Loucy (cell line): ENCODE data around the gene UNK.

ENCODE experiments used
- H2AFZ ChIP-seq: fragments of 200-600 bp; sonication (generic); 2 replicates; pipeline ENCODE4 v1.6.0; 2016; ENCODE audit warnings: antibody characterized with exemption, mild to moderate bottlenecking, low read length, moderate library complexity
- H3F3A ChIP-seq: fragments of 200-600 bp; 2 replicates; pipeline ENCODE4 v1.6.0; 2016; ENCODE audit warnings: antibody characterized with exemption, low read depth, mild to moderate bottlenecking
- H3K27me3 ChIP-seq: fragments of 200-600 bp; sonication (generic); 2 replicates; pipeline ENCODE4 v1.6.1; 2014; ENCODE audit warnings: low read length, mild to moderate bottlenecking; ENCODE audit not compliant: insufficient read depth, poor library complexity, severe bottlenecking
- H3K36me3 ChIP-seq: fragments of 200-600 bp; sonication (generic); 2 replicates; pipeline ENCODE4 v1.6.1; 2016; ENCODE audit warnings: low read length; ENCODE audit not compliant: insufficient read depth
- H3K4me1 ChIP-seq: fragments of 200-600 bp; sonication (generic); 2 replicates; pipeline ENCODE4 v1.5.1; 2014; ENCODE audit warnings: low read length, mild to moderate bottlenecking; ENCODE audit not compliant: insufficient read depth, poor library complexity, severe bottlenecking
- H3K4me2 ChIP-seq: fragments of 200-600 bp; sonication (generic); 2 replicates; pipeline ENCODE4 v1.6.0; 2014; ENCODE audit warnings: antibody characterized with exemption, low read length, low read depth, mild to moderate bottlenecking; ENCODE audit not compliant: poor library complexity, severe bottlenecking
- H3K4me3 ChIP-seq: fragments of 200-600 bp; sonication (generic); 2 replicates; pipeline ENCODE4 v1.5.1; 2014; ENCODE audit warnings: low read length, mild to moderate bottlenecking, mixed read lengths; ENCODE audit not compliant: poor library complexity, severe bottlenecking
- H3K79me2 ChIP-seq: fragments of 200-600 bp; sonication (generic); 2 replicates; pipeline ENCODE4 v1.6.1; 2014; ENCODE audit warnings: low read length; ENCODE audit not compliant: insufficient read depth
- H3K9ac ChIP-seq: fragments of 200-600 bp; sonication (generic); 2 replicates; pipeline ENCODE4 v1.6.0; 2014; ENCODE audit warnings: mild to moderate bottlenecking, low read depth, low read length, moderate library complexity; ENCODE audit not compliant: poor library complexity, severe bottlenecking
- H3K9me2 ChIP-seq: fragments of 200-600 bp; sonication (generic); replicated peaks from 2 replicates; pipeline ENCODE4 v1.6.1; 2016; ENCODE audit warnings: low read depth, low read length, mixed read lengths
- H3K9me3 ChIP-seq: fragments of 200-600 bp; sonication (generic); 2 replicates; pipeline ENCODE4 v1.6.1; 2014; ENCODE audit warnings: mild to moderate bottlenecking, antibody characterized with exemption, low read length, low read depth; ENCODE audit not compliant: insufficient read depth
- H4K20me1 ChIP-seq: fragments of 200-600 bp; sonication (generic); 2 replicates; pipeline ENCODE4 v1.6.0; 2014; ENCODE audit warnings: antibody characterized with exemption, low read length, mild to moderate bottlenecking; ENCODE audit not compliant: insufficient read depth, poor library complexity, severe bottlenecking
- EZH2phosphoT487 ChIP-seq: fragments of 200-600 bp; IDR thresholded peaks from 2 replicates; pipeline ENCODE4 v1.6.1; 2018; ENCODE audit warnings: antibody characterized with exemption, mild to moderate bottlenecking, moderate library complexity, borderline replicate concordance
- TF ChIP-seq, protein P1 (sequence below): fragments of 200-600 bp; sonication (generic); conservative IDR thresholded peaks from 2 replicates; pipeline ENCODE4 v1.5.1; 2014; ENCODE audit warnings: mild to moderate bottlenecking, antibody characterized with exemption, low read length

Gene UNK

DNA sequence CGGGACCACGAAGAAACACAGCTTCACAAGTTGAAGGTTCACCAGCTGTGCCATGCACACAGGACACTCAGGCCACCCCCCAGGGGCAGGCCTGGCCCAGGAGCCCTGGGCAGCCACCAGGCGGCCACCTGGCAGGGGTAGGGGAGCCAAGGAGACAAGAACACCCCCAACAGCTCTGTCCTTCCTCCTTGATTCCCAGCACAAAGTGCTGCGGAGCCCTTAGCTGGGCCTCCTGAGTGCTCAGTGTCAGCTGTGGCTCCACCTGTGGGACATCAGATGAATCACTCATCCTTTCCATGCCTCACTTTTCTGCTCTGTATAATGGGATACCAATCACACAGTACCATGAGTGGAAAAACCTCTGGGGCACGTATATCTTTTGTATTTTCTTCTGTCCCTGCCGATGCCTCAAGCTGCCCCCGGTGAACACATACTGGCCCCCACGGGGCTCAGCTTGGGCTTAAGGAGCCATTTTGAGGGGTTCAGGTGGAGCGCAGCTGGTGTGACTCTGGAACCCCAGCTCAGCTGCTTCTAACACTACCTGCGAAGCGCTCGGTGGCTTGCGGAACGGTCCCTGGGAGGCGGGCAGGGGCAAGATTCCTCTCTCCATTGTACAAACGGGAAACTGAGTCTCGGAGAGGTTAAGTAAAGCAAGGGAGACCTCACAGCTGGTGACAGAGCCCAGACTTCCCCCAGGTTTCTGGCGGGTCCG lies 31.6 kb upstream of the UNK start:
- H3K9me3 ChIP-seq: no peaks in the 10 kb centered on the region
- peaks cover 24% of the 10 kb centered on the region for H3K4me1 ChIP-seq
- H3K36me3 ChIP-seq: no peaks in the 10 kb centered on the region
- H3F3A ChIP-seq: no peaks in the 10 kb centered on the region
- H3K9ac ChIP-seq: peak overlapping the region; percentile 69
- peak overlapping the region; percentile 79 for H3K4me2 ChIP-seq
- peak overlapping the region; percentile 67 for H3K4me3 ChIP-seq
- peak overlapping the region; percentile 95 for H2AFZ ChIP-seq
- no peak for TF ChIP-seq EZH2phosphoT487
- TF ChIP-seq, protein P1, sequence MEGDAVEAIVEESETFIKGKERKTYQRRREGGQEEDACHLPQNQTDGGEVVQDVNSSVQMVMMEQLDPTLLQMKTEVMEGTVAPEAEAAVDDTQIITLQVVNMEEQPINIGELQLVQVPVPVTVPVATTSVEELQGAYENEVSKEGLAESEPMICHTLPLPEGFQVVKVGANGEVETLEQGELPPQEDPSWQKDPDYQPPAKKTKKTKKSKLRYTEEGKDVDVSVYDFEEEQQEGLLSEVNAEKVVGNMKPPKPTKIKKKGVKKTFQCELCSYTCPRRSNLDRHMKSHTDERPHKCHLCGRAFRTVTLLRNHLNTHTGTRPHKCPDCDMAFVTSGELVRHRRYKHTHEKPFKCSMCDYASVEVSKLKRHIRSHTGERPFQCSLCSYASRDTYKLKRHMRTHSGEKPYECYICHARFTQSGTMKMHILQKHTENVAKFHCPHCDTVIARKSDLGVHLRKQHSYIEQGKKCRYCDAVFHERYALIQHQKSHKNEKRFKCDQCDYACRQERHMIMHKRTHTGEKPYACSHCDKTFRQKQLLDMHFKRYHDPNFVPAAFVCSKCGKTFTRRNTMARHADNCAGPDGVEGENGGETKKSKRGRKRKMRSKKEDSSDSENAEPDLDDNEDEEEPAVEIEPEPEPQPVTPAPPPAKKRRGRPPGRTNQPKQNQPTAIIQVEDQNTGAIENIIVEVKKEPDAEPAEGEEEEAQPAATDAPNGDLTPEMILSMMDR: 0 out of 2 replicates have a peak, but pooled peaks have one; percentile 9
- no peaks in the 10 kb centered on the region for H4K20me1 ChIP-seq
- H3K79me2 ChIP-seq: no peaks in the 10 kb centered on the region
- no peaks in the 10 kb centered on the region for H3K27me3 ChIP-seq
- no peaks in the 10 kb centered on the region for H3K9me2 ChIP-seq

DNA sequence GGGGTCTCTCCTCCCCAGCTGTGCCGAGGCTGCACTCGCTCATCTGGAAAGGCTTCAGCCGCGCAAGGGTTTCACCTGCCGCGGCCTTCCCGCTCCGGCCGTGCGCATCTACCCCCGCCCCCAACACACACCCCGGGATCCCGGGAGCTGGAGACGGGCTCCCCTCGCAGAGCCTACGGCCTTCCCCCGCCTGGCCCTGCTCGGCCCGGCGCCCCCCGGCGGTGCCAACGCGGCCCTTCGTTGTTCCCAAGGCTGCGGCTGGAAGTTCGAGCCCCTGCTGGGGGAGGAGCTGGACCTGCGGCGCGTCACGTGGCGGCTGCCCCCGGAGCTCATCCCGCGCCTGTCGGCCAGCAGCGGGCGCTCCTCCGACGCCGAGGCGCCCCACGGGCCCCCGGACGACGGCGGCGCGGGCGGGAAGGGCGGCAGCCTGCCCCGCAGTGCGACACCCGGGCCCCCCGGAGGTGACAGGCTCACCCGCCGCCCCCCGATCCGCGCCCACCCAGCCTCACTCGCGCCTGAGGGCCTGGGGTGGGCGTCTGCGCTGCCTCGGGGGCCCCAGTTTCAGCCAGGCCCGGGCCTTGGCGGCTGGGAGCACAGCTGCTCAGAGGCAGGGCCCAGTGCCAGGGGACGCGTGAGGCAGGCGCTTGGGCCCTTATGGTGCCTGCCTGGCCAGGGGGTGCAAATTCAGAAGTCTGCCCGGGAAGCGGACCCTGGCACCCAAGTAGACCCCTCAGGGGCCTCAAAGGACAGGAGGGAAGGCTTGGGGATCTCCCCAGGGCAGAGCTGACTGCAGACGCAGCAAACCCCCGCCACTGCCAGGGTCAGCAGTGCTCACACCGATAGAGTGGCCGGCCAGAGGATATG lies 30.9 kb upstream of the UNK start:
- peak overlapping the region; percentile 79 for H3K4me2 ChIP-seq
- H3F3A ChIP-seq: no peaks in the 10 kb centered on the region
- no peaks in the 10 kb centered on the region for H3K27me3 ChIP-seq
- H3K9ac ChIP-seq: peak overlapping the region; percentile 69
- H3K9me3 ChIP-seq: no peaks in the 10 kb centered on the region
- peak overlapping the region; percentile 67 for H3K4me3 ChIP-seq
- H3K36me3 ChIP-seq: no peaks in the 10 kb centered on the region
- no peaks in the 10 kb centered on the region for H3K79me2 ChIP-seq
- peaks cover 24% of the 10 kb centered on the region for H3K4me1 ChIP-seq
- H3K9me2 ChIP-seq: no peaks in the 10 kb centered on the region
- peak overlapping the region; percentile 95 for H2AFZ ChIP-seq
- TF ChIP-seq, protein P1: peak; percentile 58
- TF ChIP-seq EZH2phosphoT487: no peak
- H4K20me1 ChIP-seq: no peaks in the 10 kb centered on the region

DNA sequence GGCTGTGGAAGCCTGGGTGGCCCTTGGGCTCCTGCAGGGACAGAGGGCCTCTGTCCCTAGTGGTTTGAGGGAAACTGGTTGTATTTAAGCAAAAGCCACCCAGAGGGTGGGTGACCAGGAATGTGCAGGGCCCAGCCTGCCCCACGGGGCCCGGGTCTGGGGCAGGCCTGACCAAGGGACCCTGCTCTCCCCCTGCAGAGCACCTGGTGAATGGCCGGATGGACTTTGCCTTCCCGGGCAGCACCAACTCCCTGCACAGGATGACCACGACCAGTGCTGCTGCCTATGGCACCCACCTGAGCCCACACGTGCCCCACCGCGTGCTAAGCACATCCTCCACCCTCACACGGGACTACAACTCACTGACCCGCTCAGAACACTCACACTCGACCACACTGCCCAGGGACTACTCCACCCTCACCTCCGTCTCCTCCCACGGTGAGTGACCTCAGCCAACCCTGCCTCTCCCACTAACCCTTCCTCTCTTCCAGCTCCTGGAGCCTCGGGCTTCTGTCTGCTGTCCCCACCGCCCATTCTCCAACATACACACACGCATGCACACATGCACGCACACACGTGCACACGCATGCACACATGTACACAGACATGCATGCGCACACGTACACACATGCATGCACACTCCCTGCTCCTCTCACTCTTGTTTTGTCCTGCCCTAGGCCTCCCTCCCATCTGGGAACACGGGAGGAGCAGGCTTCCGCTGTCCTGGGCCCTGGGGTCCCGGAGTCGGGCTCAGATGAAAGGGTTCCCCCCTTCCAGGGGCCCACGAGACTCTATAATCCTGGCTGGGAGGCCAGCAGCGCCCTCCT lies 30.0 kb upstream of the UNK start:
- no peaks in the 10 kb centered on the region for H4K20me1 ChIP-seq
- peaks cover 24% of the 10 kb centered on the region for H3K4me1 ChIP-seq
- H3K9me2 ChIP-seq: no peaks in the 10 kb centered on the region
- TF ChIP-seq EZH2phosphoT487: no peak
- H2AFZ ChIP-seq: peak overlapping the region; percentile 95
- peak overlapping the region; percentile 79 for H3K4me2 ChIP-seq
- H3K9me3 ChIP-seq: no peaks in the 10 kb centered on the region
- H3K4me3 ChIP-seq: peak overlapping the region; percentile 67
- H3K9ac ChIP-seq: peak overlapping the region; percentile 69
- no peaks in the 10 kb centered on the region for H3K27me3 ChIP-seq
- no peaks in the 10 kb centered on the region for H3F3A ChIP-seq
- no peaks in the 10 kb centered on the region for H3K79me2 ChIP-seq
- no peaks in the 10 kb centered on the region for H3K36me3 ChIP-seq
